H1 (cell line): Measurements from ENCODE around the gene PGBD5. TPM values are rescaled to one million over a fixed set of nuclear protein-coding genes. Genes with fewer than 3 reads are reported as not detected.

ENCODE experiments used
- CTCF ChIA-PET: fragments of 300-600 bp; sonication (Branson Sonifier 250); formaldehyde crosslinking; loops from one replicate; lab custom pipeline; 2021; ENCODE audit not compliant: partially characterized antibody; lab: Charles Lee
- POLR2A ChIA-PET: fragments of 300-600 bp; sonication (Branson Sonifier 250); formaldehyde crosslinking; loops from one replicate; lab custom pipeline; 2021; ENCODE audit warnings: inconsistent platforms; ENCODE audit not compliant: partially characterized antibody; lab: Charles Lee
- DNase-seq, 2 experiments: peaks; one replicate each; pipeline versions ENCODE4 v3.0.0 to v3.0.0-alpha.2; 2010 to 2022; ENCODE audit warnings: low spot score in 2 of 2, low read depth in 1 of 2, mixed read lengths in 1 of 2
- FAIRE-seq: peaks from 2 replicates; lab custom pipeline; 2011; peaks lifted over from hg19 to GRCh38; lab: Jason Lieb, UNC
- H2AFZ ChIP-seq: 2 replicates; pipeline ENCODE4 v1.8.1; 2012; ENCODE audit warnings: low read length, inconsistent platforms
- H2AK5ac ChIP-seq: 2 replicates; pipeline ENCODE4 v1.6.1; 2013; ENCODE audit warnings: low read depth, low read length
- H2BK120ac ChIP-seq: replicated peaks from 2 replicates; pipeline ENCODE3; 2013; ENCODE audit warnings: low read depth, low read length, inconsistent platforms
- H2BK12ac ChIP-seq: 2 replicates; pipeline ENCODE4 v1.6.1; 2013; ENCODE audit warnings: low read depth, low read length
- H2BK15ac ChIP-seq: 2 replicates; pipeline ENCODE4 v1.6.1; 2013; ENCODE audit warnings: low read length
- H2BK20ac ChIP-seq: 2 replicates; pipeline ENCODE4 v1.6.1; 2013; ENCODE audit warnings: low read length
- H2BK5ac ChIP-seq: 2 replicates; pipeline ENCODE4 v1.6.1; 2013; ENCODE audit warnings: low read depth, low read length
- H3K14ac ChIP-seq: 2 replicates; pipeline ENCODE4 v1.6.1; 2013; ENCODE audit warnings: inconsistent platforms; ENCODE audit not compliant: insufficient read length
- H3K18ac ChIP-seq: 2 replicates; pipeline ENCODE4 v1.6.1; 2013; ENCODE audit warnings: low read length; ENCODE audit errors: extremely low read depth
- H3K23ac ChIP-seq: 2 replicates; pipeline ENCODE4 v1.6.1; 2013; ENCODE audit warnings: inconsistent platforms; ENCODE audit not compliant: insufficient read length
- H3K23me2 ChIP-seq: 2 replicates; pipeline ENCODE4 v1.6.1; 2013; ENCODE audit warnings: low read depth, low read length
- H3K27ac ChIP-seq: 2 replicates; pipeline ENCODE4 v1.6.1; 2011; ENCODE audit warnings: low read depth, low read length, inconsistent platforms
- H3K27me3 ChIP-seq, 4 experiments: replicated peaks in 1 of 4; 1 replicate in 1 of 4; 2 replicates in 3 of 4; pipeline versions ENCODE4 v1.6.1 to v1.8.1; 2011 to 2013; ENCODE audit warnings: low read length in 3 of 4, mild to moderate bottlenecking in 3 of 4, inconsistent platforms in 2 of 4, mixed read lengths in 2 of 4, moderate library complexity in 1 of 4; ENCODE audit not compliant: control insufficient read depth in 3 of 4, insufficient read depth in 3 of 4; ENCODE audit errors: extremely low read depth in 1 of 4
- H3K36me3 ChIP-seq, 4 experiments: 2 replicates each; pipeline versions ENCODE4 v1.6.1 to v1.8.1; 2011 to 2013; ENCODE audit warnings: mild to moderate bottlenecking in 4 of 4, low read length in 3 of 4, moderate library complexity in 2 of 4, control low read depth in 1 of 4, inconsistent platforms in 1 of 4; ENCODE audit not compliant: insufficient read depth in 4 of 4, control insufficient read depth in 2 of 4
- H3K4ac ChIP-seq: replicated peaks from 2 replicates; pipeline ENCODE3; 2013; ENCODE audit warnings: low read length, low read depth, mixed read lengths, inconsistent platforms; ENCODE audit not compliant: insufficient read length
- H3K4me1 ChIP-seq, 4 experiments: replicated peaks in 1 of 4; 1 replicate in 1 of 4; 2 replicates in 3 of 4; pipeline versions ENCODE4 v1.6.1 to v1.8.1; 2011 to 2013; ENCODE audit warnings: low read length in 3 of 4, inconsistent platforms in 2 of 4, mixed read lengths in 1 of 4; ENCODE audit not compliant: insufficient read depth in 4 of 4, control insufficient read depth in 3 of 4
- H3K4me2 ChIP-seq, 2 experiments: 2 replicates each; pipeline versions ENCODE4 v1.6.1 to v1.8.1; 2011 to 2013; ENCODE audit warnings: low read depth in 2 of 2, low read length in 2 of 2, control low read depth in 1 of 2, inconsistent platforms in 1 of 2, mild to moderate bottlenecking in 1 of 2; ENCODE audit not compliant: insufficient read depth in 1 of 2
- H3K4me3 ChIP-seq, 4 experiments: fragments of 200-600, 300-600 bp in 1 of 4; sonication (generic), shearing (Covaris generic), sonication (Bioruptor Twin) in 1 of 4; 2 replicates each; pipeline versions ENCODE4 v1.5.1 to v1.8.1; 2011 to 2016; ENCODE audit warnings: low read length in 4 of 4, low read depth in 3 of 4, control low read depth in 2 of 4, inconsistent platforms in 2 of 4, mild to moderate bottlenecking in 2 of 4, mixed read lengths in 1 of 4, moderate library complexity in 1 of 4; ENCODE audit not compliant: insufficient read depth in 2 of 4; ENCODE audit errors: extremely low read depth in 1 of 4
- H3K56ac ChIP-seq: replicated peaks from 2 replicates; pipeline ENCODE3; 2013; ENCODE audit warnings: low read depth, mild to moderate bottlenecking, mixed read lengths, low read length, inconsistent platforms; ENCODE audit not compliant: insufficient read length
- H3K79me1 ChIP-seq: 2 replicates; pipeline ENCODE4 v1.6.1; 2013; ENCODE audit warnings: low read depth, low read length, control low read depth
- H3K79me2 ChIP-seq, 2 experiments: 2 replicates each; pipeline versions ENCODE4 v1.6.1 to v1.8.1; 2012 to 2013; ENCODE audit warnings: low read length in 2 of 2, mild to moderate bottlenecking in 2 of 2, inconsistent platforms in 1 of 2; ENCODE audit not compliant: insufficient read depth in 2 of 2, control insufficient read depth in 1 of 2
- H3K9ac ChIP-seq, 4 experiments: replicated peaks in 1 of 4; 1 replicate in 1 of 4; 2 replicates in 3 of 4; pipeline versions ENCODE4 v1.6.1 to v1.8.1; 2011 to 2013; ENCODE audit warnings: low read depth in 3 of 4, low read length in 3 of 4, control low read depth in 2 of 4, mild to moderate bottlenecking in 2 of 4, moderate library complexity in 2 of 4, inconsistent platforms in 1 of 4; ENCODE audit errors: extremely low read depth in 1 of 4
- H3K9me3 ChIP-seq, 2 experiments: 2 replicates each; pipeline versions ENCODE4 v1.6.1 to v1.8.1; 2012 to 2013; ENCODE audit warnings: mild to moderate bottlenecking in 2 of 2, moderate library complexity in 2 of 2, control low read depth in 1 of 2, inconsistent platforms in 1 of 2, low read depth in 1 of 2, low read length in 1 of 2, mixed read lengths in 1 of 2; ENCODE audit not compliant: insufficient read depth in 2 of 2
- H4K20me1 ChIP-seq, 2 experiments: replicated peaks in 1 of 2; 2 replicates each; pipeline versions ENCODE3 to v1.8.1; 2011 to 2013; ENCODE audit warnings: inconsistent platforms in 2 of 2, low read length in 2 of 2, mild to moderate bottlenecking in 1 of 2; ENCODE audit not compliant: insufficient read depth in 2 of 2, control insufficient read depth in 1 of 2
- H4K5ac ChIP-seq: 2 replicates; pipeline ENCODE4 v1.6.1; 2013; ENCODE audit warnings: low read length, low read depth, mixed read lengths, inconsistent platforms; ENCODE audit not compliant: insufficient read length
- H4K8ac ChIP-seq: 2 replicates; pipeline ENCODE4 v1.8.0; 2013; ENCODE audit warnings: mild to moderate bottlenecking, moderate library complexity, low read length, inconsistent platforms; ENCODE audit not compliant: insufficient read depth; ENCODE audit errors: extremely low read depth
- H4K91ac ChIP-seq: replicated peaks from 2 replicates; pipeline ENCODE3; 2013; ENCODE audit warnings: low read length, mixed read lengths, inconsistent platforms; ENCODE audit not compliant: insufficient read length
- CEBPB ChIP-seq: IDR thresholded peaks from 2 replicates; pipeline ENCODE4 v1.6.1; 2012; ENCODE audit warnings: low read depth, low read length
- NANOG ChIP-seq: IDR thresholded peaks from 2 replicates; pipeline ENCODE4 v1.6.1; 2011; ENCODE audit warnings: low read length, low read depth, mild to moderate bottlenecking, inconsistent platforms; ENCODE audit not compliant: insufficient read depth, poor library complexity, severe bottlenecking
- POLR2AphosphoS5 ChIP-seq: IDR thresholded peaks from 2 replicates; pipeline ENCODE4 v1.6.1; 2011; ENCODE audit warnings: low read depth, low read length
- SIX5 ChIP-seq: IDR thresholded peaks from 2 replicates; pipeline ENCODE4 v1.6.1; 2011; ENCODE audit warnings: mild to moderate bottlenecking, low read depth, low read length
- WGBS, 2 experiments: shearing (Covaris generic) in 1 of 2; methylation state at CpG; one replicate each; pipeline versions ENCODE4 v1.1.6 to v1.1.7; 2013 to 2015; ENCODE audit warnings: low lambda C conversion rate in 2 of 2, mixed read lengths in 2 of 2, inconsistent platforms in 1 of 2, low coverage in 1 of 2, missing lambda C conversion rate in 1 of 2; ENCODE audit not compliant: insufficient replicate concordance in 2 of 2, insufficient coverage in 1 of 2, insufficient read length in 1 of 2; ENCODE audit errors: extremely low coverage in 1 of 2, missing lambda C conversion rate in 1 of 2; 5-methylcytosine and 5-hydroxymethylcytosine counted together
- polyA plus RNA-seq, 7 experiments: library from polyadenylated mRNA; depleted of rRNA in 3 of 7; stranded (reverse) in 5 of 7; unstranded in 2 of 7; fragments of >200 nt in 5 of 7; fragments of 200-250 nt in 2 of 7; gene quantifications; 1 replicate in 5 of 7; 2 replicates in 1 of 7; 4 replicates in 1 of 7; pipeline versions ENCODE4 v1.2.1 to v1.2.3, GENCODE V29; 2011 to 2013; ENCODE audit warnings: missing spikeins in 2 of 7, mixed read lengths in 2 of 7
- total RNA-seq: library from RNA; stranded (reverse); fragmentation: NEBNext Ultra II Directional; extraction: Animal tissue kit (Norgen Biotek cat#: 25700); gene quantifications from 2 replicates; pipeline ENCODE4 v1.2.1, GENCODE V29; 2021

The PGBD5 gene
- total and polyA plus RNA-seq, 2 of the 8 experiments (the other 6 are each of a cell fraction or from before 2014, with no cell fraction given), result 16.3 to 18.4 TPM

GRCh38 chr1:230284891-230285290 lies 141.2 kb downstream of the PGBD5 start:
- no peak for FAIRE-seq
- WGBS, 2 experiments, result 89% methylated on average over 10 of the region's 10 CpGs; no CpG with 5 or more reads in 1 of the 2 experiments
- no peak overlapping the region for H3K14ac ChIP-seq
- no peaks in the 10 kb centered on the region for H3K79me2 ChIP-seq
- H2AFZ ChIP-seq, result no peak overlapping the region
- H2BK5ac ChIP-seq, result no peak overlapping the region
- CTCF ChIA-PET, result interaction anchor here (0.6 kb wide), 1 partner anchor 847 kb away, joined by 3 read pairs; no protein-coding TSS in a partner anchor
- no peak overlapping the region for H2BK20ac ChIP-seq
- H3K56ac ChIP-seq, result no peak overlapping the region
- H3K4me2 ChIP-seq, result no peak overlapping the region
- no peaks in the 10 kb centered on the region for H3K79me1 ChIP-seq
- no peak overlapping the region for H4K8ac ChIP-seq
- peak overlapping the region; percentile 6 for H4K91ac ChIP-seq
- no peak overlapping the region for H2BK120ac ChIP-seq
- no peak overlapping the region for H2BK15ac ChIP-seq
- no peak overlapping the region for H3K4ac ChIP-seq
- no peaks in the 10 kb centered on the region for H3K27me3 ChIP-seq
- no peak overlapping the region for H2AK5ac ChIP-seq
- no peaks in the 10 kb centered on the region for H4K20me1 ChIP-seq
- H3K9ac ChIP-seq, result no peak overlapping the region
- no peak for DNase-seq
- POLR2A ChIA-PET, result interaction anchor here (1.3 kb wide), 1 partner anchor 21 kb away, joined by 3 read pairs; no protein-coding TSS in a partner anchor
- H3K4me3 ChIP-seq, result no peak overlapping the region
- H3K23me2 ChIP-seq, result no peaks in the 10 kb centered on the region
- H3K23ac ChIP-seq, result no peak overlapping the region
- H3K27ac ChIP-seq, result no peak overlapping the region
- TF ChIP-seq NANOG (no peak), SIX5 (no peak), CEBPB (no peak), POLR2AphosphoS5 (no peak)
- no peaks in the 10 kb centered on the region for H3K9me3 ChIP-seq
- H3K18ac ChIP-seq, result no peak overlapping the region
- H3K36me3 ChIP-seq, result no peaks in the 10 kb centered on the region; a peak in 2 of 8 replicates
- H4K5ac ChIP-seq, result no peak overlapping the region
- peaks cover 0 to 4% (median 0%) of the 10 kb centered on the region in 4 experiments; a peak in 4 of 7 replicates for H3K4me1 ChIP-seq
- no peak overlapping the region for H2BK12ac ChIP-seq
